Activated naive CD4-positive, alpha-beta T cell treated with anti-CD3 and anti-CD28 coated beads, Interleukin-2, amount 10 ng/mL, durations not matched to agents 7 days and 5 days (primary cell): ENCODE measurements around the gene KIAA1671.
A peak's percentile ranks its signal among the peaks of the same experiment; 100 is the strongest.

Source experiments
- CTCF ChIA-PET: fragments of 350-600 bp; sonication (Branson Sonifier 250); formaldehyde crosslinking; loops from one replicate; lab custom pipeline; 2021; ENCODE audit warnings: antibody characterized with exemption; lab: Charles Lee
- DNase-seq: peaks from one replicate; pipeline ENCODE4 v3.0.0-alpha.2; 2020
- H3K27ac Mint-ChIP-seq: one replicate; pipeline ENCODE4 v1.8.0; 2021; ENCODE audit warnings: mild to moderate bottlenecking, moderate library complexity, mixed read lengths
- H3K27me3 Mint-ChIP-seq: one replicate; pipeline ENCODE4 v1.8.0; 2021; ENCODE audit warnings: mild to moderate bottlenecking, mixed read lengths
- H3K36me3 Mint-ChIP-seq: one replicate; pipeline ENCODE4 v1.8.0; 2021; ENCODE audit warnings: mixed read lengths
- H3K4me1 Mint-ChIP-seq: one replicate; pipeline ENCODE4 v1.8.0; 2021; ENCODE audit warnings: mixed read lengths
- H3K4me3 Mint-ChIP-seq: one replicate; pipeline ENCODE4 v1.8.0; 2021; ENCODE audit warnings: mild to moderate bottlenecking, moderate library complexity, mixed read lengths
- H3K9me3 Mint-ChIP-seq: one replicate; pipeline ENCODE4 v1.8.0; 2021; ENCODE audit warnings: mixed read lengths

The KIAA1671 gene

GRCh38 chr22:25156736-25157135 is 204.2 kb downstream of the KIAA1671 start:
- Mint-ChIP-seq H3K4me3 (no peak overlapping the region), H3K9me3 (no peaks in the 10 kb centered on the region), H3K27me3 (no peaks in the 10 kb centered on the region), H3K4me1 (no peaks in the 10 kb centered on the region), H3K27ac (no peak overlapping the region), H3K36me3 (no peaks in the 10 kb centered on the region)
- CTCF ChIA-PET, result no interaction called here
- no peak for DNase-seq

DNA sequence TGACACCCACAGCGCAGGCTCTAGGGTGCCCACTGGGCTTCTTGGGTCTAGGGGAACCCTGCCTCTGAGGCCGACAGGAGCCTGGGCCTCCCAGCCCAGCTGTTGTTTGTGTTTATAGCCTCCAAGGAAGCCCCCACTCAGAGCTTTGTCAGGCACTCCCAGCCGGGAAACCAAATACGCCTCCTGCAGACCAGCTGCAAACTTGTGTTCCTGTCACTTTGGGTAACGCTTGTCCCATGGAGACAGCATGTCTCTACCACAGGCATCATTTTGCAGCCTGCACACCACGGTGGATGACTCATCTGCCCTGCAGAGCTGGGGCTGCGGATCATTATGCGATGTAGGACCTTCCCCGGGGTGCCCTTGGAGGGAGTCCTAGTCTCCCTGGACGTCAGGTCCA is 206.5 kb downstream of the KIAA1671 start:
- no peak for DNase-seq
- CTCF ChIA-PET, result interaction anchor here (1.8 kb wide), 1 partner anchor 48 kb away, joined by 4 read pairs; no protein-coding TSS in a partner anchor
- H3K4me1 Mint-ChIP-seq, result no peaks in the 10 kb centered on the region
- no peaks in the 10 kb centered on the region for H3K36me3 Mint-ChIP-seq
- no peaks in the 10 kb centered on the region for H3K9me3 Mint-ChIP-seq
- H3K27me3 Mint-ChIP-seq, result no peaks in the 10 kb centered on the region
- no peak overlapping the region for H3K27ac Mint-ChIP-seq
- H3K4me3 Mint-ChIP-seq, result no peak overlapping the region

- no peak overlapping the region for H3K27ac Mint-ChIP-seq
- H3K9me3 Mint-ChIP-seq, result no peaks in the 10 kb centered on the region
- no peaks in the 10 kb centered on the region for H3K27me3 Mint-ChIP-seq
- no peak overlapping the region for H3K4me3 Mint-ChIP-seq
- no peaks in the 10 kb centered on the region for H3K4me1 Mint-ChIP-seq
- CTCF ChIA-PET, result no interaction called here
- H3K36me3 Mint-ChIP-seq, result no peaks in the 10 kb centered on the region
- DNase-seq, result no peak
These were observed 207.8 kb downstream of the KIAA1671 start for GRCh38 chr22:25160120-25160996.

DNA sequence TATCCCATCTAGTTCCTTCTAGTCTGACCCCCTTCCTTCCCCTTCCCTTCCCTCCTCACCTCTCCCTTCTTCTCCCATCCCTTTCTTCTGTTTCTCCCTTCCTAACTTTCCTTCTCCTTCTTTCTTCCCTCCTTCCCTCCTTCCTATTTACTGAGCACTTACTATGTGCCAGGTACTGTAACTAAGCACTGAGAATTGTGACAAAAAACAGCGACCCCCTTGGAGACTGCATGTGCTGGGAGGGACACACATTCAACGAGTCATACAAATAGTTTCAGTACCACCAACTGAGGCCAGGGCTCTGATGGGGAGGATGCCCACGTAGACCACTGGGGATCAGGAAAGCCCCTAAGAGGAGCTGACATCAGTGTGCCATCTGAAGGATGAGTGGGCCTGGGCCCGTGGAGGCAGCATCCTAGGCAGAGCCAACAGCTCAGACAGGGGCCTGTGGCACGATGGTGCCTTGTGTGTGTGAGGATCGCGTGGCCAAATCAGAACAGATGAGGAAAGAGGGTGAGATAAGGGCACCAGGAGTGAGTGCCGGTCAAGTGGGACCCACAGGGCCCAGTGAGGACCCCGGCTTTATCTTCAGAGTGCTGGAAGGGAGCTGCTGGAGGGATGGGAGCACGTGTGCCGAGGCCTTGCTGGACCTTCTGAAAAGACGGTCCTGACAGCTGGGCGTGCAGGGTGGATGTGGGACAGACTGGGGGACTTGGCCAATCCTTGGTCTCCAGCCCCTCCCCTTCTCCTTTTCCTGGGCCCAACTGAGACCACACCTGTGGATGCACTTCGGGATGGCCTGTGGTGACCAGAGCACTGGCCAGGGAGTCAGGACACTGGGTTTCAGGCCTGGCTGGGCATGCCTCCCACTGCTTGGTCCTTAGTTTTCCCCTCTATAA is 208.8 kb downstream of the KIAA1671 start:
- no peak overlapping the region for H3K4me3 Mint-ChIP-seq
- CTCF ChIA-PET, result no interaction called here
- H3K27ac Mint-ChIP-seq, result peak overlapping the region; percentile 0
- no peaks in the 10 kb centered on the region for H3K9me3 Mint-ChIP-seq
- DNase-seq, result no peak
- H3K27me3 Mint-ChIP-seq, result no peaks in the 10 kb centered on the region
- no peaks in the 10 kb centered on the region for H3K4me1 Mint-ChIP-seq
- no peaks in the 10 kb centered on the region for H3K36me3 Mint-ChIP-seq

GRCh38 chr22:25161916-25162530 is 209.5 kb downstream of the KIAA1671 start:
- H3K4me3 Mint-ChIP-seq, result no peak overlapping the region
- no peak for DNase-seq
- H3K36me3 Mint-ChIP-seq, result no peaks in the 10 kb centered on the region
- CTCF ChIA-PET, result no interaction called here
- no peaks in the 10 kb centered on the region for H3K27me3 Mint-ChIP-seq
- no peak overlapping the region for H3K27ac Mint-ChIP-seq
- H3K9me3 Mint-ChIP-seq, result no peaks in the 10 kb centered on the region
- H3K4me1 Mint-ChIP-seq, result no peaks in the 10 kb centered on the region

DNA sequence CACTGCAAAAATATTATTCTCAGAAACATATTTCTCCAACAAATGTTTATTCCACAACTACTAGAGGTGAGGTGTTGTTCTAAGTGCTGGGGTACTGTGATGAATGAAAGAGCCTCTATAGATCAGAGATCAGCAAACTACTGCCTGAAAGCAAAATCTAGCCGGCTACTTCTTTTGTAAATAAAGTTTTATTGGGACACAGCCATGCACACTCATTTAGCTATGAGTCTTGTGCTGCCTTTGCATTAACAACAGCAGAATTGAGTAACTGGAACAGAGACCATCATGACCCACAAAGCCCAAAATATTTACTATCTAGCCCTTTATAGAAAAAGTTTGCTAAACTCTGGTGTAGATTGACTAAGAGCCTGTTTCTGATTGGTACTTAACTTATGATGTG is 210.0 kb downstream of the KIAA1671 start:
- H3K4me3 Mint-ChIP-seq, result no peak overlapping the region
- H3K36me3 Mint-ChIP-seq, result no peaks in the 10 kb centered on the region
- H3K9me3 Mint-ChIP-seq, result no peaks in the 10 kb centered on the region
- no peaks in the 10 kb centered on the region for H3K4me1 Mint-ChIP-seq
- CTCF ChIA-PET, result no interaction called here
- H3K27ac Mint-ChIP-seq, result no peak overlapping the region
- no peaks in the 10 kb centered on the region for H3K27me3 Mint-ChIP-seq
- no peak for DNase-seq

- DNase-seq, result no peak
- Mint-ChIP-seq H3K9me3 (no peaks in the 10 kb centered on the region), H3K4me1 (no peaks in the 10 kb centered on the region), H3K27me3 (no peaks in the 10 kb centered on the region), H3K27ac (no peak overlapping the region), H3K36me3 (no peaks in the 10 kb centered on the region), H3K4me3 (no peak overlapping the region)
- CTCF ChIA-PET, result interaction anchor here (1.5 to 1.7 kb wide), 2 partner anchors 36 to 84 kb away, joined by 6 to 8 read pairs; no protein-coding TSS in a partner anchor
These were observed 213.3 kb downstream of the KIAA1671 start for GRCh38 chr22:25165785-25166184.

GRCh38 chr22:25166266-25167040 is 213.9 kb downstream of the KIAA1671 start:
- Mint-ChIP-seq H3K4me1 (no peaks in the 10 kb centered on the region), H3K4me3 (no peak overlapping the region), H3K36me3 (no peaks in the 10 kb centered on the region), H3K9me3 (no peaks in the 10 kb centered on the region), H3K27me3 (no peaks in the 10 kb centered on the region), H3K27ac (no peak overlapping the region)
- no peak for DNase-seq
- CTCF ChIA-PET, result interaction anchor here (1.5 kb wide), 1 partner anchor 35 kb away, joined by 8 read pairs; no protein-coding TSS in a partner anchor

- Mint-ChIP-seq H3K27ac (no peak overlapping the region), H3K4me1 (no peaks in the 10 kb centered on the region), H3K27me3 (no peaks in the 10 kb centered on the region), H3K4me3 (no peak overlapping the region), H3K9me3 (no peaks in the 10 kb centered on the region), H3K36me3 (no peaks in the 10 kb centered on the region)
- CTCF ChIA-PET, result no interaction called here
- DNase-seq, result no peak
These were observed 214.6 kb downstream of the KIAA1671 start for GRCh38 chr22:25167082-25167481.

GRCh38 chr22:25167834-25168601 is 215.5 kb downstream of the KIAA1671 start:
- Mint-ChIP-seq H3K9me3 (no peaks in the 10 kb centered on the region), H3K27me3 (no peaks in the 10 kb centered on the region), H3K4me3 (no peak overlapping the region), H3K4me1 (no peaks in the 10 kb centered on the region), H3K36me3 (no peaks in the 10 kb centered on the region), H3K27ac (no peak overlapping the region)
- CTCF ChIA-PET, result no interaction called here
- no peak for DNase-seq

GRCh38 chr22:25169278-25170031 is 216.9 kb downstream of the KIAA1671 start:
- Mint-ChIP-seq H3K36me3 (no peaks in the 10 kb centered on the region), H3K4me1 (no peaks in the 10 kb centered on the region), H3K4me3 (no peak overlapping the region), H3K27ac (no peak overlapping the region), H3K9me3 (no peaks in the 10 kb centered on the region), H3K27me3 (no peaks in the 10 kb centered on the region)
- DNase-seq, result no peak
- CTCF ChIA-PET, result interaction anchor here (0.6 to 1.6 kb wide), 2 partner anchors 59 to 293 kb away, joined by 3 read pairs; no protein-coding TSS in a partner anchor

DNA sequence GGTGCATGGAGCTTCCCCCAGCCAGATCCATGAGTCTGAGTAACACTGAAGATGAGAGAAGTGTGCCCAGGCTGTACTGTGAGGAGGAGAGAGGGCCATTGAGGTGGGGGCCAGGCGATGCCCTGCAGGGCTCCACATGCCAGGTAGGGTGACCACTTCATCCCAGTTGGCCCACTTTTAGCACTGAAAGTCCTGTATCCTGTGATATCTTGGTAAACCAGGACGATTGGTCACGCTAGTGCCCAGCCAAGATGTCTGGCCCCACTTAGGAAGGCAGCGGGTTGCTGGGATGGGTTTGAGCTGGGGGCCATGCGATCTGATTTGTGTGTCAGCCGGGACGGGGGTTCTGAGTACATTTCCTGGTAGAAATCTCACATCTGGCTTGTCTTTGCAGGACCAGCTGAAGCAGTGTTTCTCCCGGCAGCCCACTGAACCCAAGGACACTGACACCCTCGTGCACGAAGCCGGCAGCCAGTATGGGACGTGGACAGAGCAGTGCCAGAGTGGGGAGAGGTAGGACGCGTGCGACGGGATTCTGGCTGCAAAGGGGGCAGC is 218.0 kb downstream of the KIAA1671 start:
- Mint-ChIP-seq H3K27ac (no peak overlapping the region), H3K27me3 (no peaks in the 10 kb centered on the region), H3K4me3 (no peak overlapping the region), H3K9me3 (no peaks in the 10 kb centered on the region), H3K36me3 (no peaks in the 10 kb centered on the region), H3K4me1 (no peaks in the 10 kb centered on the region)
- CTCF ChIA-PET, result interaction anchor here (1.6 kb wide), 1 partner anchor 60 kb away, joined by 3 read pairs; no protein-coding TSS in a partner anchor
- DNase-seq, result no peak
